Smooth muscle cell (in vitro differentiated cells): ENCODE measurements around the gene AK3. TPM values are rescaled to one million over a fixed set of nuclear protein-coding genes. Genes with fewer than 3 reads are reported as not detected.
A peak's percentile ranks its signal among the peaks of the same experiment; 100 is the strongest.
"Not testable (repeated sequence)": the region's sequence is repeated elsewhere in the genome, so short reads cannot be mapped to it uniquely, and the experiment has no call there.

ENCODE experiments used
- DNase-seq: peaks from one replicate; lab custom pipeline; 2025; ENCODE audit not compliant: unreplicated experiment; lab: John Stamatoyannopoulos, UW
- H2AFZ ChIP-seq: fragments of 200-600 bp; sonication (generic); 2 replicates; pipeline ENCODE4 v1.6.0; 2016; ENCODE audit warnings: antibody characterized with exemption, low read depth, mild to moderate bottlenecking
- H3F3A ChIP-seq: fragments of 200-600 bp; sonication (generic); 2 replicates; pipeline ENCODE4 v1.6.0; 2017; ENCODE audit warnings: antibody characterized with exemption, low read depth
- H3K27ac ChIP-seq: fragments of 200-600 bp; sonication (generic); 2 replicates; pipeline ENCODE4 v1.5.1; 2016; ENCODE audit warnings: low read depth, mild to moderate bottlenecking
- H3K27me3 ChIP-seq: fragments of 200-600 bp; sonication (generic); 2 replicates; pipeline ENCODE4 v1.6.1; 2016; ENCODE audit warnings: low read depth, mild to moderate bottlenecking
- H3K36me3 ChIP-seq: fragments of 200-600 bp; sonication (generic); 2 replicates; pipeline ENCODE4 v1.5.1; 2016; ENCODE audit warnings: low read depth
- H3K4me1 ChIP-seq: fragments of 200-600 bp; sonication (generic); 2 replicates; pipeline ENCODE4 v1.5.1; 2016; ENCODE audit warnings: low read depth
- H3K4me2 ChIP-seq: fragments of 200-600 bp; sonication (generic); 2 replicates; pipeline ENCODE4 v1.6.0; 2016; ENCODE audit warnings: mild to moderate bottlenecking
- H3K4me3 ChIP-seq: fragments of 200-600 bp; sonication (generic); 2 replicates; pipeline ENCODE4 v1.5.1; 2016; ENCODE audit warnings: mild to moderate bottlenecking
- H3K79me2 ChIP-seq: fragments of 200-600 bp; sonication (generic); 2 replicates; pipeline ENCODE4 v1.6.0; 2016; ENCODE audit warnings: low read depth, mild to moderate bottlenecking
- H3K9ac ChIP-seq: fragments of 200-600 bp; sonication (generic); 2 replicates; pipeline ENCODE4 v1.6.0; 2016; ENCODE audit warnings: low read depth
- H3K9me3 ChIP-seq: fragments of 200-600 bp; sonication (generic); replicated peaks from 2 replicates; pipeline ENCODE4 v1.5.1; 2016; ENCODE audit warnings: low read depth
- H4K20me1 ChIP-seq: fragments of 200-600 bp; sonication (generic); 2 replicates; pipeline ENCODE4 v1.6.0; 2016; ENCODE audit warnings: low read depth
- CTCF ChIP-seq: fragments of 200-600 bp; sonication (generic); IDR thresholded peaks from 2 replicates; pipeline ENCODE4 v1.5.1; 2017; ENCODE audit warnings: borderline replicate concordance, mild to moderate bottlenecking, antibody characterized with exemption; ENCODE audit not compliant: insufficient read depth, poor library complexity, severe bottlenecking
- WGBS: methylation state at CpG from one replicate; pipeline ENCODE4 v1.1.7; 2016; ENCODE audit warnings: low lambda C conversion rate; 5-methylcytosine and 5-hydroxymethylcytosine counted together
- polyA plus RNA-seq: library from polyadenylated mRNA; unstranded; fragments of >200 nt; fragmentation: Nextera tagmentation; extraction: Ambion mirVana; gene quantifications from 2 replicates; pipeline ENCODE4 v1.2.1, GENCODE V29; 2016
- total RNA-seq: library from RNA; depleted of rRNA; stranded (reverse); fragments of >200 nt; gene quantifications from 2 replicates; pipeline ENCODE4 v1.2.3, GENCODE V29; 2014

Gene AK3
- total and polyA plus RNA-seq, 2 experiments from 2014 or later = 28.7 to 49.3 TPM

DNA sequence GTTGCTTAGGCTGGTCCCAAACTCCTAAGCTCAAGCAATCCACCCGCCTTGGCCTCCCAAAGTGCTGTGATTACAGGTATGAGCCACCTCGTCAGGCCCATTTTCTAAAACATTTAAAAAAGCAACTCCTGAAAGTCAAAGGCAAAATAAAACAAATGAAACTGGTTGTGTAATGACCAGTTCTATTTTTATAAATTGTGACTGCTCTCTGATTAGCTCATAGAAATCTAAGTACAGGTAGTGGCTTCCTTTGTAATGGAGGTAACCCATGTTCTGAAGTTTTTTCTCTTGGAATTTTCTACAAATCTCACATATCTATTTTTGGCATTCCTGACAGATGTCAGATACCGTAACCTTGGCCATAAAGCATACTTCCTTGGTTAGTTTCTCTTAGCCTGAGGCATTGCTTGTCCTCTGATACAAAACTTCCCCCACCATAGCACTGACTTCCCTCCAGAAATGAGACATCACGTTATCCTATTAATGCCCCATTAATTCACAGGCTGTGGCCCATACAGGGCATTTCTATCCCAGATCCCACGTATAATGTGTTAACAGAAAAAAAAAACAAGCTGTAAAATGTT, 14.1 kb upstream of the AK3 start:
- TF ChIP-seq CTCF = no peak
- Histone ChIP-seq H3K4me1 (no peaks in the 10 kb centered on the region), H2AFZ (no peak overlapping the region), H3K79me2 (no peaks in the 10 kb centered on the region), H3K9ac (no peak overlapping the region), H3K27ac (no peak overlapping the region), H4K20me1 (no peaks in the 10 kb centered on the region), H3K9me3 (no peaks in the 10 kb centered on the region), H3K4me2 (no peak overlapping the region), H3K4me3 (no peak overlapping the region), H3F3A (no peaks in the 10 kb centered on the region), H3K36me3 (no peaks in the 10 kb centered on the region), H3K27me3 (no peaks in the 10 kb centered on the region)
- WGBS = 60% methylated on average over 5 of the region's 5 CpGs
- DNase-seq = no peak

DNA sequence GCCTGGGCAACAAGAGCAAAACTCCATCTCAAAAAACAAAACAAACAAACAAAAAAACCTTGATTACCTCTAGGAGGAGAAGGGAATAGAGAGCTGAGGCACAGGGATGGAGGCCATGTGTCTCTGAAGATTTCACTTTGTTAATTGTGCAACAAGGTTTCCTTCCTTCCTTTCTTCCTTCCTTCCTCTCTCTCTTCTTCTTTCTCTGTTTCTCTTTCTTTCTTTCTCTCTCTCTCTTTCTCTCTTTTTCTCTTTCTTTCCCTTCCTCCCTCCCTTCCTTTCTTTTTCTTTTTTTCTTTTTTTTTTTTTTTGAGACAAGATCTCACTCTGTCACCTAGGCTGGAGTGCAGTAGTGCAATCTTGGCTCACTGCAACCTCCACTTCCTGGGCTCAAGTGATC, 13.5 kb upstream of the AK3 start:
- H3K4me3 ChIP-seq, H3F3A ChIP-seq, H3K36me3 ChIP-seq: not testable (repeated sequence)

GRCh38 chr9:4750023-4750673, 9.1 kb upstream of the AK3 start:
- H3K27ac ChIP-seq = peak overlapping the region; percentile 52
- no peaks in the 10 kb centered on the region for H3F3A ChIP-seq
- no peaks in the 10 kb centered on the region for H3K36me3 ChIP-seq
- H3K4me3 ChIP-seq = no peak overlapping the region
- no peak overlapping the region for H2AFZ ChIP-seq
- H3K9ac ChIP-seq = no peak overlapping the region
- H3K4me1 ChIP-seq = no peaks in the 10 kb centered on the region
- H3K4me2 ChIP-seq = peak overlapping the region; percentile 64
- H4K20me1 ChIP-seq = no peaks in the 10 kb centered on the region
- DNase-seq = no peak
- H3K9me3 ChIP-seq = no peaks in the 10 kb centered on the region
- WGBS = 14% methylated on average over 8 of the region's 8 CpGs
- TF ChIP-seq CTCF = peak; percentile 60
- no peaks in the 10 kb centered on the region for H3K79me2 ChIP-seq
- H3K27me3 ChIP-seq = no peaks in the 10 kb centered on the region

More for the DNA sequence above, 13.5 kb upstream of the AK3 start:
- not testable (repeated sequence) for DNase-seq, H3K4me2 ChIP-seq, H2AFZ ChIP-seq, H3K9me3 ChIP-seq, H4K20me1 ChIP-seq, H3K27ac ChIP-seq, H3K4me1 ChIP-seq, H3K79me2 ChIP-seq, H3K27me3 ChIP-seq, H3K9ac ChIP-seq

DNA sequence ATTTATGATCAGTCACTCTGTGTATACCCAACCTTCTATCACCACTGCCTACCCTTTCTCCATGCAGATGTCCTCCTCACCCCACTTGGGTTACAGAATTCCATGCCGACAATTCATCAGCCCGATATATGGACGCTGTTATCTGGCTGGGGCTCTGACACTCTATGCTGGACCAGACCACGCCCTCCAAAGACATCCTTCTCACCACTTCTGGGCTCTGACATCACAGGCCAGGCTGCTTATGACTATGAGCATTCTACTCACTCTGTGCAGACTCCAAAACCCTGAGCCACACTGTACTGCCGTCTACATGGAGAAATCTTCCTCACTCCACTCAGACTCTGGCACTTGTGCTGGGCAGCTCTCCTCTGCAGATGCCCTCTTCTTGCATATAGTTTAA, 7.6 kb upstream of the AK3 start:
- 62% methylated on average over 5 of the region's 5 CpGs for WGBS
- no peaks in the 10 kb centered on the region for H3K36me3 ChIP-seq
- DNase-seq = no peak
- no peaks in the 10 kb centered on the region for H4K20me1 ChIP-seq
- H3K4me3 ChIP-seq = no peak overlapping the region
- no peaks in the 10 kb centered on the region for H3K4me1 ChIP-seq
- no peak overlapping the region for H3K9ac ChIP-seq
- no peak overlapping the region for H3K4me2 ChIP-seq
- H2AFZ ChIP-seq = no peak overlapping the region
- no peaks in the 10 kb centered on the region for H3F3A ChIP-seq
- no peaks in the 10 kb centered on the region for H3K27me3 ChIP-seq
- TF ChIP-seq CTCF = no peak
- no peaks in the 10 kb centered on the region for H3K9me3 ChIP-seq
- H3K79me2 ChIP-seq = no peaks in the 10 kb centered on the region
- H3K27ac ChIP-seq = no peak overlapping the region
